ENCODE data around the gene TGFBR3. TPM values are rescaled to one million over a fixed set of nuclear protein-coding genes. Genes with fewer than 3 reads are reported as not detected.
A peak's percentile ranks its signal among the peaks of the same experiment; 100 is the strongest.

The TGFBR3 gene
- total and polyA plus RNA-seq, 2 of the 13 experiments (the other 11 are each of a cell fraction or from before 2014, with no cell fraction given) = 76.5 to 195 TPM

DNA sequence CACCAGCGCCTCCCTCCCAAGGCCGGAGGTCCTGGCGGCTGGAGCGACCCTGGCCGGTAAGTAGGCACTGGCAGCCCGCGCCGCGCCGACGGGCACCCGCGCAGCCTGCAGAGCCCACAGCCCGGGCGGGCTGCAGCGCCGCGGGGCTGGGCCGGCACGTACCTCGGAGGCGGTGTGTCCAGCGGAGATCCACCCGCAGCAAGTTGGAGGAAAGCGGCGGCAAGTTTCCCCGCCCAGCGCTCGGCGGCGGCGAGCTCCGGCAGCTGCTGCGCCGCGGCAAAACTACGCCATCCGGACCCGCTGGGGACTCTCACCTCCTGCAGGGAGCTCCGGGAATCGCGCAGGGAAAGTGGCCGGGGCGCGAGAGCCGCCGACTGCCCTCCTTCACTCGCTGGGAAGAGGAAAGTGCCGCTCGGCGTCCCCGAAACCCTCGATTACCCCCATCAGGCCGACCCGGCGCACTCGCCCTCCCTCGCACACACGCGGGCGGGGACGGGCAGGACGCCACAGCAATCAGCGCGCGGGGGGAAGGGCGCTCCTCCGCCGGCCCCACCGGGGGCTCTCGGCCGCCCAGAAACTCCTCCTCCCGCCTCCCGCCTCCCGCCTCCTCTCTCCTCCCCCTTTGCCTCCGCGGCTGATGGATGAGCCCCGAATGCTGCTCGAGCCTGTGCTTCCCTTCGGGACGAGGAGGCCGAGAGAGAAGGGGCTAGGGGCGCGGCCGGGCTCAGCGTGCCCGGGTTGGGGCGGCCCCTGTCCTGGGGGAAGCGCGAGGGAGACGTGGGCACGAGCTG, at the start of gene TGFBR3 (continued):
- TF ChIP-seq ZNF543 (CRISPR knock-in tag; IDR thresholded peaks at IDR 0.05) (peak; percentile 32; the same call in 1 of the 2 replicates), ZNF672 (CRISPR knock-in tag; IDR thresholded peaks at IDR 0.05) (peak; percentile 65; the same call in 1 of the 2 replicates), ZNF121 (CRISPR knock-in tag; IDR thresholded peaks at IDR 0.05) (no peak), NFE2 (CRISPR knock-in tag; IDR thresholded peaks at IDR 0.05) (no peak), ARNT2 (CRISPR knock-in tag; IDR thresholded peaks at IDR 0.05; ENCODE audit: low read depth) (peak; percentile 61; the same call in 1 of the 2 replicates), ZNF720 (CRISPR knock-in tag; IDR thresholded peaks at IDR 0.05) (no peak), FOXA3 (CRISPR knock-in tag; IDR thresholded peaks at IDR 0.05) (peak; percentile 42), ZFP82 (CRISPR knock-in tag; IDR thresholded peaks at IDR 0.05; ENCODE audit: borderline replicate concordance) (0 out of 2 replicates have a peak, but pooled peaks have one; percentile 55), POGZ (CRISPR knock-in tag; IDR thresholded peaks at IDR 0.05) (peak; percentile 68), CHD2 (IDR thresholded peaks at IDR 0.05; ENCODE audit: low read depth, low read length) (peak; percentile 65), DMAP1 (CRISPR knock-in tag; IDR thresholded peaks at IDR 0.05) (peak; percentile 77; the same call in 1 of the 2 replicates), ARID5B (CRISPR knock-in tag; IDR thresholded peaks at IDR 0.05) (peak; percentile 72), MED8 (CRISPR knock-in tag; IDR thresholded peaks at IDR 0.05; ENCODE audit: insufficient replicate concordance) (peak; percentile 86), TFDP2 (CRISPR knock-in tag; IDR thresholded peaks at IDR 0.05) (peak; percentile 44), IKZF5 (CRISPR knock-in tag; IDR thresholded peaks at IDR 0.05) (peak; percentile 73; the same call in 1 of the 2 replicates), KMT2B (CRISPR knock-in tag; IDR thresholded peaks at IDR 0.05) (peak; percentile 82)
- TF ChIP-seq, protein P1, sequence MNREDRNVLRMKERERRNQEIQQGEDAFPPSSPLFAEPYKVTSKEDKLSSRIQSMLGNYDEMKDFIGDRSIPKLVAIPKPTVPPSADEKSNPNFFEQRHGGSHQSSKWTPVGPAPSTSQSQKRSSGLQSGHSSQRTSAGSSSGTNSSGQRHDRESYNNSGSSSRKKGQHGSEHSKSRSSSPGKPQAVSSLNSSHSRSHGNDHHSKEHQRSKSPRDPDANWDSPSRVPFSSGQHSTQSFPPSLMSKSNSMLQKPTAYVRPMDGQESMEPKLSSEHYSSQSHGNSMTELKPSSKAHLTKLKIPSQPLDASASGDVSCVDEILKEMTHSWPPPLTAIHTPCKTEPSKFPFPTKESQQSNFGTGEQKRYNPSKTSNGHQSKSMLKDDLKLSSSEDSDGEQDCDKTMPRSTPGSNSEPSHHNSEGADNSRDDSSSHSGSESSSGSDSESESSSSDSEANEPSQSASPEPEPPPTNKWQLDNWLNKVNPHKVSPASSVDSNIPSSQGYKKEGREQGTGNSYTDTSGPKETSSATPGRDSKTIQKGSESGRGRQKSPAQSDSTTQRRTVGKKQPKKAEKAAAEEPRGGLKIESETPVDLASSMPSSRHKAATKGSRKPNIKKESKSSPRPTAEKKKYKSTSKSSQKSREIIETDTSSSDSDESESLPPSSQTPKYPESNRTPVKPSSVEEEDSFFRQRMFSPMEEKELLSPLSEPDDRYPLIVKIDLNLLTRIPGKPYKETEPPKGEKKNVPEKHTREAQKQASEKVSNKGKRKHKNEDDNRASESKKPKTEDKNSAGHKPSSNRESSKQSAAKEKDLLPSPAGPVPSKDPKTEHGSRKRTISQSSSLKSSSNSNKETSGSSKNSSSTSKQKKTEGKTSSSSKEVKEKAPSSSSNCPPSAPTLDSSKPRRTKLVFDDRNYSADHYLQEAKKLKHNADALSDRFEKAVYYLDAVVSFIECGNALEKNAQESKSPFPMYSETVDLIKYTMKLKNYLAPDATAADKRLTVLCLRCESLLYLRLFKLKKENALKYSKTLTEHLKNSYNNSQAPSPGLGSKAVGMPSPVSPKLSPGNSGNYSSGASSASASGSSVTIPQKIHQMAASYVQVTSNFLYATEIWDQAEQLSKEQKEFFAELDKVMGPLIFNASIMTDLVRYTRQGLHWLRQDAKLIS (CRISPR knock-in tag; IDR thresholded peaks at IDR 0.05) = peak; percentile 80; the same call in 1 of the 2 replicates
- TF ChIP-seq, protein P2, sequence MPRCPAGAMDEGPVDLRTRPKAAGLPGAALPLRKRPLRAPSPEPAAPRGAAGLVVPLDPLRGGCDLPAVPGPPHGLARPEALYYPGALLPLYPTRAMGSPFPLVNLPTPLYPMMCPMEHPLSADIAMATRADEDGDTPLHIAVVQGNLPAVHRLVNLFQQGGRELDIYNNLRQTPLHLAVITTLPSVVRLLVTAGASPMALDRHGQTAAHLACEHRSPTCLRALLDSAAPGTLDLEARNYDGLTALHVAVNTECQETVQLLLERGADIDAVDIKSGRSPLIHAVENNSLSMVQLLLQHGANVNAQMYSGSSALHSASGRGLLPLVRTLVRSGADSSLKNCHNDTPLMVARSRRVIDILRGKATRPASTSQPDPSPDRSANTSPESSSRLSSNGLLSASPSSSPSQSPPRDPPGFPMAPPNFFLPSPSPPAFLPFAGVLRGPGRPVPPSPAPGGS (CRISPR knock-in tag; IDR thresholded peaks at IDR 0.05) = peak; percentile 70; the same call in 1 of the 2 replicates
